ENCODE results near the gene NEU4. TPM values are rescaled to one million over a fixed set of nuclear protein-coding genes. Genes with fewer than 3 reads are reported as not detected.

The NEU4 gene
- total RNA-seq, 1 donor from 2014 or later = not detected

- H3K27me3 ChIP-seq (ENCODE audit: control insufficient read depth, insufficient read depth, low read length) = peaks cover 20% of the 10 kb centered on the region
- no peak overlapping the region for H3K4me3 ChIP-seq (ENCODE audit: low read depth, low read length)
- no peaks in the 10 kb centered on the region for H3K36me3 ChIP-seq (ENCODE audit: control insufficient read depth, insufficient read depth, low read length)
- TF ChIP-seq CTCF (IDR thresholded peaks at IDR 0.05; ENCODE audit: insufficient read depth, low read length, poor library complexity, severe bottlenecking) = no peak
- DNase-seq (ENCODE audit: low read depth) = no peak
These were observed 45.6 kb downstream of the NEU4 start for GRCh38 chr2:241854342-241855244.

- Histone ChIP-seq H3K36me3 (ENCODE audit: control insufficient read depth, insufficient read depth, low read length) (no peaks in the 10 kb centered on the region), H3K27me3 (ENCODE audit: control insufficient read depth, insufficient read depth, low read length) (peaks cover 24% of the 10 kb centered on the region), H3K4me3 (ENCODE audit: low read depth, low read length) (no peak overlapping the region)
- no peak for DNase-seq (ENCODE audit: low read depth)
- TF ChIP-seq CTCF (IDR thresholded peaks at IDR 0.05; ENCODE audit: insufficient read depth, low read length, poor library complexity, severe bottlenecking) = no peak
These were observed 46.4 kb downstream of the NEU4 start for GRCh38 chr2:241855245-241855887.

DNA sequence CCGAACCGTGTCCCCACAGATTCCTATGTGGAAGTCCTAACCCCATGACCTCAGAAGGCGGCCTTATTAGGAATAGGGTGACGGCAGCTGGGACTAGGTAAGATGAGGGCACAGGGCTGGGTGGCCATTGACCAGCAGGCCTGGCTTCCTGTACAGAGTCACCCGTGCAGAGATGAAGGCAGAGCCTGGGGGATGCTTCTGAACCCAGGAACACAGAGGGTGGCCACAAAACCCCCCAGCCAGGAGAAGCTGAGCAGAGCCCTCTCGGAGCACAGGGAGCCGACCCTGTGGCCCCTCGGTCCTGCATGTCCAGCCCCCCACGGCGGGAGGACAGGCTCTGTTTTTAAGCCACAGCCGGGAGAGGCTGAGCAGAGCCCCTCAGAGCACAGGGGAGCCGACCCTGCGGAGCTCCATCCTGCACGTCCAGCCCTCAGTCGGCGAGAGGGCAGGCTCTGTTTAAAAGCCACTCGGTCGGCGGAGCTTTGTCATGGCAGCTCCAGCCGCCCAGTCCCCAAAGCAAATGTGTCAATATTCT lies 47.0 kb downstream of the NEU4 start:
- H3K4me3 ChIP-seq (ENCODE audit: low read depth, low read length) = no peak overlapping the region
- H3K27me3 ChIP-seq (ENCODE audit: control insufficient read depth, insufficient read depth, low read length) = peaks cover 29% of the 10 kb centered on the region
- no peaks in the 10 kb centered on the region for H3K36me3 ChIP-seq (ENCODE audit: control insufficient read depth, insufficient read depth, low read length)
- no peak for TF ChIP-seq CTCF (IDR thresholded peaks at IDR 0.05; ENCODE audit: insufficient read depth, low read length, poor library complexity, severe bottlenecking)
- DNase-seq (ENCODE audit: low read depth) = no peak

GRCh38 chr2:241857041-241857541 lies 48.1 kb downstream of the NEU4 start:
- no peak for TF ChIP-seq CTCF (IDR thresholded peaks at IDR 0.05; ENCODE audit: insufficient read depth, low read length, poor library complexity, severe bottlenecking)
- H3K4me3 ChIP-seq (ENCODE audit: low read depth, low read length) = no peak overlapping the region
- peaks cover 31% of the 10 kb centered on the region for H3K27me3 ChIP-seq (ENCODE audit: control insufficient read depth, insufficient read depth, low read length)
- no peaks in the 10 kb centered on the region for H3K36me3 ChIP-seq (ENCODE audit: control insufficient read depth, insufficient read depth, low read length)
- DNase-seq (ENCODE audit: low read depth) = no peak

- DNase-seq (ENCODE audit: low read depth) = no peak
- peaks cover 31% of the 10 kb centered on the region for H3K27me3 ChIP-seq (ENCODE audit: control insufficient read depth, insufficient read depth, low read length)
- H3K4me3 ChIP-seq (ENCODE audit: low read depth, low read length) = no peak overlapping the region
- no peak for TF ChIP-seq CTCF (IDR thresholded peaks at IDR 0.05; ENCODE audit: insufficient read depth, low read length, poor library complexity, severe bottlenecking)
- H3K36me3 ChIP-seq (ENCODE audit: control insufficient read depth, insufficient read depth, low read length) = no peaks in the 10 kb centered on the region
These were observed 48.7 kb downstream of the NEU4 start for GRCh38 chr2:241857572-241858121.

Data from kidney epithelial cell (primary cell).